ENCODE measurements around the gene CYS1.

GRCh38 chr2:10083692-10084211 is 3.5 kb upstream of the CYS1 start:
- TF ChIP-seq CTCF (optimal IDR thresholded peaks at IDR 0.05 in 1 of 3, IDR thresholded peaks at IDR 0.05 in 1 of 3, conservative IDR thresholded peaks at IDR 0.05 in 1 of 3; ENCODE audit: extremely low read depth in 1 of 3, insufficient read depth in 2 of 3, low read length in 3 of 3) (no peak), EZH2 (IDR thresholded peaks at IDR 0.05; ENCODE audit: low read length) (no peak)
